OCI-LY7 (cell line): ENCODE measurements around the gene TLCD2.

Experiments
- CTCF ChIP-seq: fragments of 200-600 bp; sonication (generic); conservative IDR thresholded peaks from 2 replicates; pipeline ENCODE4 v1.5.1; 2014; ENCODE audit warnings: mild to moderate bottlenecking, antibody characterized with exemption, low read length, moderate library complexity, mixed read lengths
- EZH2phosphoT487 ChIP-seq: fragments of 200-600 bp; sonication (generic); IDR thresholded peaks from 2 replicates; pipeline ENCODE4 v1.6.1; 2018; ENCODE audit warnings: low read depth, borderline replicate concordance, mild to moderate bottlenecking, mixed run types, antibody characterized with exemption, low read length, moderate library complexity, mixed read lengths

GRCh38 chr17:1752425-1753262, 42.5 kb upstream of the TLCD2 start:
- no peak for TF ChIP-seq CTCF
- no peak for TF ChIP-seq EZH2phosphoT487
